Common myeloid progenitor, CD34-positive (primary cell): ENCODE results near the gene PTPRM.

Source experiments
- CTCF ChIA-PET: fragments of 350-600 bp; sonication (Branson Sonifier 250); formaldehyde crosslinking; loops from one replicate; lab custom pipeline; 2021; ENCODE audit warnings: antibody characterized with exemption; lab: Charles Lee
- POLR2A ChIA-PET: fragments of 350-600 bp; sonication (Branson Sonifier 250); formaldehyde crosslinking; loops from one replicate; lab custom pipeline; 2021; ENCODE audit warnings: antibody characterized with exemption; lab: Charles Lee
- DNase-seq, 3 donors: peaks; one replicate each; pipeline versions ENCODE4 v3.0.0 to v3.0.0-alpha.2; 2013
- H3K27ac ChIP-seq, 2 experiments: 1 replicate in 1 of 2; 2 replicates in 1 of 2; pipeline ENCODE4 v1.7.0; 2013; ENCODE audit warnings: inconsistent platforms in 2 of 2, low read length in 2 of 2, mild to moderate bottlenecking in 2 of 2, low read depth in 1 of 2, moderate library complexity in 1 of 2; ENCODE audit not compliant: severe bottlenecking in 2 of 2, insufficient read depth in 1 of 2, poor library complexity in 1 of 2
- H3K27me3 ChIP-seq, 5 experiments: replicated peaks in 2 of 5; 1 replicate in 3 of 5; 2 replicates in 2 of 5; pipeline versions ENCODE4 v1.6.1 to v1.7.0; 2013; ENCODE audit warnings: low read length in 4 of 5, mild to moderate bottlenecking in 2 of 5, moderate library complexity in 2 of 5, inconsistent platforms in 1 of 5; ENCODE audit not compliant: insufficient read depth in 5 of 5, control insufficient read depth in 4 of 5
- H3K36me3 ChIP-seq, 4 experiments: 1 replicate in 2 of 4; 2 replicates in 2 of 4; pipeline versions ENCODE4 v1.6.1 to v1.7.0; 2013; ENCODE audit warnings: low read length in 3 of 4, control low read depth in 1 of 4, mild to moderate bottlenecking in 1 of 4; ENCODE audit not compliant: control insufficient read depth in 4 of 4, insufficient read depth in 4 of 4
- H3K4me1 ChIP-seq, 4 experiments: 1 replicate in 3 of 4; 2 replicates in 1 of 4; pipeline versions ENCODE4 v1.6.1 to v1.7.1; 2013; ENCODE audit warnings: low read length in 3 of 4, mild to moderate bottlenecking in 3 of 4, control low read depth in 1 of 4, inconsistent platforms in 1 of 4, moderate library complexity in 1 of 4; ENCODE audit not compliant: control insufficient read depth in 4 of 4, insufficient read depth in 4 of 4; ENCODE audit errors: control extremely low read depth in 1 of 4
- H3K4me3 ChIP-seq, 7 experiments: 1 replicate in 4 of 7; 2 replicates in 3 of 7; pipeline versions ENCODE4 v1.5.1 to v1.7.0; 2013; ENCODE audit warnings: mild to moderate bottlenecking in 7 of 7, low read length in 6 of 7, moderate library complexity in 6 of 7, inconsistent platforms in 2 of 7, low read depth in 2 of 7, control low read depth in 1 of 7; ENCODE audit not compliant: insufficient read depth in 4 of 7, control insufficient read depth in 1 of 7; ENCODE audit errors: extremely low read depth in 1 of 7
- H3K9me3 ChIP-seq, 5 experiments: 1 replicate in 4 of 5; 2 replicates in 1 of 5; pipeline versions ENCODE4 v1.6.1 to v1.7.1; 2013; ENCODE audit warnings: low read length in 4 of 5, mild to moderate bottlenecking in 2 of 5, inconsistent platforms in 1 of 5, low read depth in 1 of 5, moderate library complexity in 1 of 5; ENCODE audit not compliant: control insufficient read depth in 4 of 5, insufficient read depth in 2 of 5; ENCODE audit errors: control extremely low read depth in 1 of 5
- WGBS: methylation state at CpG from one replicate; pipeline ENCODE4 v1.1.5; 2013; ENCODE audit not compliant: insufficient coverage; 5-methylcytosine and 5-hydroxymethylcytosine counted together

PTPRM gene

DNA sequence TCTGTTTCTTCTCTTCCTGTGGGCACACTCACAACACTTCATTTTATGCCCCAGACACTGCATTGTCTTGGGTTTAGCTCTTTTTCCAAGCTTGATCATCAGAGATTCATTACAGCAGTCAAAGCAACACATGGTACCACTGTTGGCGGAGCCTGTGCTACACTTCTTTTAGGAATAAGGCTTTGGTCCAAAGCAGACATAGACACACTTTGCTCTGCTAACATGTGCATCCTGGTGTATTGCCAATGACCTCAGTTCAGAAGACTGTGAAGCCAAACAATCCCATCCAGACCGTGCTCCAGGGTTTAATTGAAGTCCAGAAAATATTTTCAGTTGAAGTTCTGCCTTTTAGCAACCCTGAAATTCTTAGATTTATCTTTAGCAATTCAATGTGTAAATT is 687.5 kb downstream of the PTPRM start:
- no peaks in the 10 kb centered on the region for H3K27me3 ChIP-seq
- H3K27ac ChIP-seq = no peak overlapping the region
- POLR2A ChIA-PET = no interaction called here
- no peak for DNase-seq
- CTCF ChIA-PET = no interaction called here
- H3K4me1 ChIP-seq = no peaks in the 10 kb centered on the region
- peaks cover 0 to 2% (median 0%) of the 10 kb centered on the region in 4 experiments for H3K36me3 ChIP-seq
- H3K9me3 ChIP-seq = no peaks in the 10 kb centered on the region
- H3K4me3 ChIP-seq = no peak overlapping the region
- WGBS = 100% methylated on average over 2 of the region's 2 CpGs

GRCh38 chr18:8257851-8258434 is 690.8 kb downstream of the PTPRM start:
- ChIA-PET CTCF (no interaction called here), POLR2A (no interaction called here)
- H3K27me3 ChIP-seq = no peaks in the 10 kb centered on the region
- no peak for DNase-seq
- peaks cover 0 to 2% (median 0%) of the 10 kb centered on the region in 4 experiments for H3K36me3 ChIP-seq
- H3K4me1 ChIP-seq = no peaks in the 10 kb centered on the region
- no peaks in the 10 kb centered on the region for H3K9me3 ChIP-seq
- no peak overlapping the region for H3K4me3 ChIP-seq
- no peak overlapping the region for H3K27ac ChIP-seq
- WGBS = 94% methylated on average over 5 of the region's 5 CpGs

GRCh38 chr18:8260319-8260718 is 693.2 kb downstream of the PTPRM start:
- CTCF ChIA-PET = interaction anchor here (1.0 kb wide), 1 partner anchor 10 kb away, joined by 3 read pairs; no protein-coding TSS in a partner anchor
- Histone ChIP-seq H3K27ac (no peak overlapping the region), H3K9me3 (no peaks in the 10 kb centered on the region), H3K4me3 (no peak overlapping the region), H3K27me3 (no peaks in the 10 kb centered on the region), H3K36me3 (no peaks in the 10 kb centered on the region), H3K4me1 (no peaks in the 10 kb centered on the region)
- WGBS = 100% methylated on average over 1 of the region's 1 CpG
- no peak for DNase-seq
- POLR2A ChIA-PET = no interaction called here

GRCh38 chr18:8260827-8261226 is 693.7 kb downstream of the PTPRM start:
- Histone ChIP-seq H3K27ac (no peak overlapping the region), H3K9me3 (no peaks in the 10 kb centered on the region), H3K4me3 (no peak overlapping the region), H3K27me3 (no peaks in the 10 kb centered on the region), H3K4me1 (no peaks in the 10 kb centered on the region), H3K36me3 (no peaks in the 10 kb centered on the region)
- POLR2A ChIA-PET = no interaction called here
- CTCF ChIA-PET = no interaction called here
- no peak for DNase-seq
- 100% methylated on average over 5 of the region's 9 CpGs for WGBS

DNA sequence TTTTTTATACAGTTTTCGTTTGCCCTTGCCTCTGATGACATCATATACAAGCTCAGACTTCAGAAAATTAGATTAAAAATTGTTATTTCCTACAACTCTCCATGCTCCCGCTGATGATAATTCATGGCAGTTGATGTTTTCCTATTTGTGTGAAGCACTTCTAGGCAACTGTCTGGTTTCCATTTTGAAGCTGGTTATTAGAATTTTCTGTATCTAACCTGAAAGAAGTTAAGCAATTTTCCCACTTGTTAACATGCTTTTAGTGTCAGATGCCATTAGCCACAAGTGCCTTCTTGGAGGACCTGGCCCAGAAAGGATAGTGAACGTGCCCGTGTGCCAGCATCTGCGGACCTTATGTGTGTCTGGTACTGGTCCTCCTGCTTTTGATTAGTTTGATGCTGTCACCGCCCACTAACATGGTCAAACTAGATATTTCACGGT is 694.6 kb downstream of the PTPRM start:
- Histone ChIP-seq H3K27me3 (no peaks in the 10 kb centered on the region), H3K27ac (no peak overlapping the region), H3K9me3 (no peaks in the 10 kb centered on the region), H3K4me1 (no peaks in the 10 kb centered on the region), H3K4me3 (no peak overlapping the region), H3K36me3 (no peaks in the 10 kb centered on the region)
- POLR2A ChIA-PET = no interaction called here
- no peak for DNase-seq
- CTCF ChIA-PET = no interaction called here
- 97% methylated on average over 6 of the region's 7 CpGs for WGBS

- H3K27me3 ChIP-seq = no peaks in the 10 kb centered on the region
- ChIA-PET POLR2A (no interaction called here), CTCF (no interaction called here)
- H3K27ac ChIP-seq = no peak overlapping the region
- no peaks in the 10 kb centered on the region for H3K9me3 ChIP-seq
- no peak for DNase-seq
- WGBS = 97% methylated on average over 4 of the region's 6 CpGs
- no peaks in the 10 kb centered on the region for H3K36me3 ChIP-seq
- no peaks in the 10 kb centered on the region for H3K4me1 ChIP-seq
- H3K4me3 ChIP-seq = no peak overlapping the region
Observed at GRCh38 chr18:8262221-8262620, 695.1 kb downstream of the PTPRM start.

GRCh38 chr18:8264116-8264515 is 697.0 kb downstream of the PTPRM start:
- H3K27ac ChIP-seq = no peak overlapping the region
- ChIA-PET CTCF (no interaction called here), POLR2A (no interaction called here)
- H3K4me3 ChIP-seq = no peak overlapping the region
- no peak for DNase-seq
- H3K4me1 ChIP-seq = no peaks in the 10 kb centered on the region
- no peaks in the 10 kb centered on the region for H3K36me3 ChIP-seq
- no peaks in the 10 kb centered on the region for H3K9me3 ChIP-seq
- WGBS = 90% methylated on average over 3 of the region's 5 CpGs
- H3K27me3 ChIP-seq = no peaks in the 10 kb centered on the region
